ENCODE data around the gene LGI2. TPM values are rescaled to one million over a fixed set of nuclear protein-coding genes. Genes with fewer than 3 reads are reported as not detected.
A peak's percentile ranks its signal among the peaks of the same experiment; 100 is the strongest.

Gene LGI2
- total and polyA plus RNA-seq, 7 donors = 0.08 to 1.0 (median 0.32) TPM

DNA sequence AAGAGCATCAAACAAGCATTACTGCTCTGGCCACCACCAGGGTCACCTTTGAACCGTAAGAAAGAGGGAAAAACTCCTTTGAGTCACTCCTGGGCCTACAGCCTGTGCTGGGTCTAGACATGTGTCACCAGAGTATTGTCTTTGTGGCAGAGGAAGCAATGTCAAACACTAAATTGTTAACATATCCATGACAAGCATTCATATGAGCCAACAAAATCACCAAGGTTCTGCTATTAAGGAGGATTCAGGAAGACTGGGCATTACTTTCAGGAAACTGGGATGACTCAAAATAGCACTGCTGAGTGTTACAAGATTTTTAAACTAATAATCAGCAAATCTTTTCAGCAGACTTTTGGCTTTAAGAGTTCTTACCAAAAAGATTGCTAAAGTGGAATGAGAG lies 28.1 kb downstream of the LGI2 start:
- H3K27me3 ChIP-seq (ENCODE audit: insufficient read depth in 3 of 3, low read length in 2 of 3) = no peaks in the 10 kb centered on the region
- ATAC-seq (peak in 1 of 4 donors; percentile 43), DNase-seq (no peak)
- no peak overlapping the region for H3K27ac ChIP-seq
- no peaks in the 10 kb centered on the region for H3K4me1 ChIP-seq
- intact Hi-C loops (cut with DNase I) = no loop called here
- no peaks in the 10 kb centered on the region for H3K9me3 ChIP-seq
- H3K36me3 ChIP-seq (ENCODE audit: insufficient read depth in 1 of 2, low read depth in 1 of 2) = no peaks in the 10 kb centered on the region
- H3K4me3 ChIP-seq = no peak overlapping the region
- 64 to 80% (median 71%) methylated on average over 1 of the region's 1 CpG for WGBS, 3 donors
- TF ChIP-seq, protein P1, sequence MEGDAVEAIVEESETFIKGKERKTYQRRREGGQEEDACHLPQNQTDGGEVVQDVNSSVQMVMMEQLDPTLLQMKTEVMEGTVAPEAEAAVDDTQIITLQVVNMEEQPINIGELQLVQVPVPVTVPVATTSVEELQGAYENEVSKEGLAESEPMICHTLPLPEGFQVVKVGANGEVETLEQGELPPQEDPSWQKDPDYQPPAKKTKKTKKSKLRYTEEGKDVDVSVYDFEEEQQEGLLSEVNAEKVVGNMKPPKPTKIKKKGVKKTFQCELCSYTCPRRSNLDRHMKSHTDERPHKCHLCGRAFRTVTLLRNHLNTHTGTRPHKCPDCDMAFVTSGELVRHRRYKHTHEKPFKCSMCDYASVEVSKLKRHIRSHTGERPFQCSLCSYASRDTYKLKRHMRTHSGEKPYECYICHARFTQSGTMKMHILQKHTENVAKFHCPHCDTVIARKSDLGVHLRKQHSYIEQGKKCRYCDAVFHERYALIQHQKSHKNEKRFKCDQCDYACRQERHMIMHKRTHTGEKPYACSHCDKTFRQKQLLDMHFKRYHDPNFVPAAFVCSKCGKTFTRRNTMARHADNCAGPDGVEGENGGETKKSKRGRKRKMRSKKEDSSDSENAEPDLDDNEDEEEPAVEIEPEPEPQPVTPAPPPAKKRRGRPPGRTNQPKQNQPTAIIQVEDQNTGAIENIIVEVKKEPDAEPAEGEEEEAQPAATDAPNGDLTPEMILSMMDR (IDR thresholded peaks at IDR 0.05) = no peak

DNA sequence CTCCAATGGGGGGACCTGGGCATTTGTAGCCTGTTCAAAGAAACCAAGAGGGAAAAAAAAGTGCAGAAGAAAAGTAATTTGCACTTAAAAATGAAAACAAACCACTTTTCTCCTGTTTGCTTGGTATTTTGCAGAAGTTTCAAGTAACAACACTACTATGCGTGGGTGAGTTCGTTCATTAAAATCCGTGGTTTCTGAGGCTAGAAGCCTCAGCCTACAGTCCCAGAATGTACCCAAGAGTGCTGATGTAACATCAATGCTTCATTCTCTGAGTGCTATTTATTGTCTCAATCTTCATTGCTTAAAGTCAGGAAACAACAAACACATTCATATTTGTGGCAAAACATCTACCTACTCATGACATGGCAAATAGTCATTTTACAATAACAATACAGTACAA lies 29.2 kb downstream of the LGI2 start:
- TF ChIP-seq, protein P1 (IDR thresholded peaks at IDR 0.05) = no peak
- WGBS, 3 donors = 88 to 90% (median 88%) methylated on average over 3 of the region's 3 CpGs
- no peaks in the 10 kb centered on the region for H3K4me1 ChIP-seq

DNA sequence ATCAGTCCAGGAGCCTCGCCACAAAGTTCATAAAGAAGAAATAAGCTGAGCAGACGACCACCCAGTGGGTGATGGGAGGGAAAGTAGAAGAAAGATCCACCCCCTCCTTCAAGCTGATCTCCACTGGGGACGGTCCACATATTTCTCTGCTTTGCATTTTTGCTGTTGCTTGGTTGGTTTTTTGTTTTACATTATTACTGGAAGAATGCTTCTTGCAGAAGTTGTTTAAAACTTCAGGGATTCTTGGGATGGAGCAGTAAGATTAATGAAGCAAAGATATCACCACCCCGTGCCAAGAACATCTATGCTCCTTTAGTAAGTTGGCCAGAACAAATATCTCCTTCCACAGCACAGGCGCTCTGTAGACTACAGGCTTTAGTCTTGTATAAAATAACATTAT lies 30.1 kb downstream of the LGI2 start:
- TF ChIP-seq, protein P1 (IDR thresholded peaks at IDR 0.05) = no peak
- Histone ChIP-seq H3K27me3 (ENCODE audit: insufficient read depth in 3 of 3, low read length in 2 of 3) (no peaks in the 10 kb centered on the region), H3K4me3 (no peak overlapping the region), H3K9me3 (no peaks in the 10 kb centered on the region), H3K27ac (no peak overlapping the region), H3K4me1 (no peaks in the 10 kb centered on the region), H3K36me3 (ENCODE audit: insufficient read depth in 1 of 2, low read depth in 1 of 2) (no peaks in the 10 kb centered on the region)
- ATAC-seq (no peak), DNase-seq (no peak)
- 59 to 78% (median 68%) methylated on average over 5 of the region's 5 CpGs for WGBS, 3 donors
- intact Hi-C loops (cut with DNase I) = no loop called here

More for the DNA sequence above, 29.2 kb downstream of the LGI2 start:
- ATAC-seq = no peak
- H3K27ac ChIP-seq = no peak overlapping the region
- H3K9me3 ChIP-seq = no peaks in the 10 kb centered on the region
- intact Hi-C loops (cut with DNase I) = no loop called here
- no peaks in the 10 kb centered on the region for H3K27me3 ChIP-seq (ENCODE audit: insufficient read depth in 3 of 3, low read length in 2 of 3)
- DNase-seq = no peak
- no peak overlapping the region for H3K4me3 ChIP-seq
- H3K36me3 ChIP-seq (ENCODE audit: insufficient read depth in 1 of 2, low read depth in 1 of 2) = no peaks in the 10 kb centered on the region

DNA sequence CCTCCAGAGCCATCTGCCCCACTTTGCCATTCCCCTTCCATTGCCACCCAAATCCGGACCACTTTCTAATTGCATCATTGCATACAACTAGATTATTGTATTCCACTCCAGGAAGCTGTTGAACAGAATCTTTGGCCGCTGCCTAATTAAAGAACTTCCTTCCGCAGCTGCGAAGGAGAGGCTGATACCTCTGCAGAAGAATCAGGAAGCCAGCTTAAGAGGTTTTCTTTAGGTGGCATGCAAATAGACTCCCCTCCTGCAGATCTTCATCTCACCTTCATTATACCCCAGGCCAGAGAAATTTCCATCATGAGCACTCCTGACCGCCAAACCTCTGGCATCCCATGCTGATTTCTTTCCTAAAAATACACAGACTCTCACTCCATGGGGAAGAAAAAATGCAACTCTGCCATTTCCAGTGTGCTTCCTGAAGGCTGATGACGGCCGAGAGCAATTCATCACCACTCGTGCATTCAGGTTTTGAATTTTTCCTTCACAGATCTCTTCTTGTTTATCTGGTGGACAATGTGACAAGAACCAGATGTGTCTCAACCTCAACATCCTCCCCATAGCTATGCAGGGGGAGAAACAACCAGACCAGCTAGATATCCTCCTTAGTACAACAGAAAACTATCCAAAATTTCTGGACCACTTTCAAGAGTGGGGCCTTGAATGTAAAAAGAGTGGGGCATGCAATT lies 31.2 kb downstream of the LGI2 start:
- intact Hi-C loops (cut with DNase I) = no loop called here
- Histone ChIP-seq H3K9me3 (no peaks in the 10 kb centered on the region), H3K27me3 (ENCODE audit: insufficient read depth in 3 of 3, low read length in 2 of 3) (no peaks in the 10 kb centered on the region), H3K27ac (no peak overlapping the region), H3K36me3 (ENCODE audit: insufficient read depth in 1 of 2, low read depth in 1 of 2) (no peaks in the 10 kb centered on the region), H3K4me1 (no peaks in the 10 kb centered on the region), H3K4me3 (no peak overlapping the region)
- WGBS, 3 donors = 38 to 57% (median 54%) methylated on average over 8 of the region's 8 CpGs
- no peak for ATAC-seq
- DNase-seq = no peak
- TF ChIP-seq, protein P1 (IDR thresholded peaks at IDR 0.05) = no peak
